Measurements from ENCODE around the gene FOXP1.

Gene FOXP1

DNA sequence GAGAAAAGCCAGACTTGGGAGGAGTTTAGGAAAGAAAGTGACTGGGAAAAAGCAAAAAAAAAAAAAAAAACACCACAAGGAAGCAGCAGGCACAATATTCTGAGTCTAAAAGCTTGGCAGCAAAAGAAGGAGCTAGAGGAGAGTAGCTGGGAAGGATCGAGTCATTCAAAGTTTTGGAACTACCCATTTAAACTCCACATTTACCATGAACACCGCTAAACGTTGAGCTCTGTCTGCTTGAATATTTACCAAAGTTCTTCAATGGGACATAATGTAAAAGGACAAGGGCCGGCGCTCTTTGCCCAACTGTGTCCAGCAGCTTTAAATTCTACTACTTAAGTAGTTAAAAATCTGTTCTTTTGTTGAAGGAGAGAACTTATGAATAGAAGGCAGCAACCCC lies 481.9 kb downstream of the FOXP1 start:
- Histone ChIP-seq H3K36me3 (ENCODE audit: insufficient read depth, low read length) (no peaks in the 10 kb centered on the region), H3K9ac (ENCODE audit: low read depth, low read length) (no peak overlapping the region), H3K4me1 (ENCODE audit: insufficient read depth, low read length) (peaks cover 11% of the 10 kb centered on the region; the same call in 1 of the 2 replicates), H3K9me3 (ENCODE audit: control insufficient read depth, insufficient read depth, low read length) (no peaks in the 10 kb centered on the region)

DNA sequence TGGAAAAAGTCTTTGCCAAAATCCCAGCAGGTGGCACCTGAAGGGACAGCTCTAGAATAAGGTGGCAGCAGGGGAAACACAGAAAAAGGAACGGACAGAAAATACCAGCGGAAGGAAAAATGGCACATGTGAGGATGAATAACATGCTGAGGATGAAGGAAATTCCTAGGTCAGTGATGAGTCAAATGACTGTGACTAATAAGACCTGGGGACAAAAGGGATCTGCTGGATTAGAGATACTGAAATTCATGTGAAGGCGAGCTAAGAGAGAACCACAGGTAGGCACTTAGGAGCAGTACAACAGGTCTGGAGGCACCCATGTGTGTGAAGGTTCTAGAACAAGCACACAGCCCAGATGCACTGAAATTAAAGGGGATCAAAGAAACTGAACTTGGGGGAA lies 482.5 kb downstream of the FOXP1 start:
- Histone ChIP-seq H3K4me1 (ENCODE audit: insufficient read depth, low read length) (peaks cover 11% of the 10 kb centered on the region; the same call in 1 of the 2 replicates), H3K36me3 (ENCODE audit: insufficient read depth, low read length) (no peaks in the 10 kb centered on the region), H3K9ac (ENCODE audit: low read depth, low read length) (no peak overlapping the region)

GRCh38 chr3:71099997-71100719 lies 483.4 kb downstream of the FOXP1 start:
- Histone ChIP-seq H3K9ac (ENCODE audit: low read depth, low read length) (no peak overlapping the region), H3K9me3 (ENCODE audit: control insufficient read depth, insufficient read depth, low read length) (no peaks in the 10 kb centered on the region), H3K36me3 (ENCODE audit: insufficient read depth, low read length) (no peaks in the 10 kb centered on the region), H3K4me1 (ENCODE audit: insufficient read depth, low read length) (peaks cover 11% of the 10 kb centered on the region; the same call in 1 of the 2 replicates)

More for the DNA sequence above, 482.5 kb downstream of the FOXP1 start:
- no peaks in the 10 kb centered on the region for H3K9me3 ChIP-seq (ENCODE audit: control insufficient read depth, insufficient read depth, low read length)

DNA sequence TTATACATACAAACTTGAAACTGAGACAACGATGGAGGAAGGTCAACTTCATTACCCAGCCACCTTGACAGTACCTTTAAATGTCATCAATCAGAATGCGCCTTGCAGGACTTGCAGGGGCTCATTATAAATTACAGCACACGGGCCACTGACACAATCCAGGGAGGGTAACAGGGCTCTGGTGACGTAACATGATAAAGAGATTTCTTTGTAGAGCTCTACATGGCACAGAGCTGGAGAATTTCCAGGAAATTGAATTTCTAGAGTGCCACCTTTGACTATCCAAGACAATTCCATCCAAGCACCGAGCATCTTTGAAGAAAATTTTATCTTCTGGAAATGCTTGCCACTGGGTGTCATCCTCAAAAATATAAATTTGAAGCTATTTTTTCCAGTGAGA lies 486.0 kb downstream of the FOXP1 start:
- H3K4me1 ChIP-seq (ENCODE audit: insufficient read depth, low read length) = peaks cover 11% of the 10 kb centered on the region; the same call in 1 of the 2 replicates
- no peaks in the 10 kb centered on the region for H3K9me3 ChIP-seq (ENCODE audit: control insufficient read depth, insufficient read depth, low read length)
- H3K9ac ChIP-seq (ENCODE audit: low read depth, low read length) = no peak overlapping the region
- no peaks in the 10 kb centered on the region for H3K36me3 ChIP-seq (ENCODE audit: insufficient read depth, low read length)

DNA sequence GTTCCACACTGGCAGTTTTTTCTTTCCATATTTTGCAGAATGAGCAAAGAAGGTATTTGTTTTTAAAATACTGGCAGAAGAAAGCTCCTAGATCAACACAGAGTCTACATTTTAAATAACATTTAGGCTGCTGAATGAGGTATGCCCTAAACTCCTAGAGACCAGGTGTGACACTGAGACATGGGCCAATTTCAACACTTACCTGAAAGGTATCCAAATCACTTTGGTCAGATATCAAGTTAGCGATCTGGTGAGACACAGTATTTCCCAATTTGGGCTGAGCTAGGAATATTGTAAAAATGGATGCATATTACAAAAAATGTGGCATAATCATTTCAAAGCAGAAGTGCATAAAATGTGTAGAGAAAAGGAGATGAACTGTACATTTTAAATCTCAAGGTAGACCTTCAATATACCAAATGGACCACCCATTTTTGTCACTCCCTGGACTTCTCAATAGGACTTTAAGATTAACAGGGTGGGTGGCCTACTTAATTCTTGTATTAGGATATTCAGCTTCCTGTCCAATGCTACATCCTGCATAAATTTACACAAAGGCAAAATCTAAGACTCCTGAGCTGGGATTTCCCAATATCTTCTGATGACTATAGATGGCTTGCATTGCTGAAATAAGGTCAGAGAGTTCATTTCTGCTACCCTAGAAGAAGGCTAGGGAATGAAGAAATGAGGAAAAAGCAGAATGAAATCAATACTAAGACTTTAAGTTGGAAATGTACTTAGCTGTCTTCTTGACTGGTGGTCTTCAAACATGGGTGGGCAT lies 487.8 kb downstream of the FOXP1 start:
- no peak overlapping the region for H3K9ac ChIP-seq (ENCODE audit: low read depth, low read length)
- H3K4me1 ChIP-seq (ENCODE audit: insufficient read depth, low read length) = 0 out of 2 replicates have a peak, but pooled peaks cover 2% of the 10 kb centered on the region
- no peaks in the 10 kb centered on the region for H3K36me3 ChIP-seq (ENCODE audit: insufficient read depth, low read length)
- no peaks in the 10 kb centered on the region for H3K9me3 ChIP-seq (ENCODE audit: control insufficient read depth, insufficient read depth, low read length)

- Histone ChIP-seq H3K36me3 (ENCODE audit: insufficient read depth, low read length) (no peaks in the 10 kb centered on the region; the same call in 1 of the 2 replicates), H3K9me3 (ENCODE audit: control insufficient read depth, insufficient read depth, low read length) (no peaks in the 10 kb centered on the region), H3K4me1 (ENCODE audit: insufficient read depth, low read length) (no peaks in the 10 kb centered on the region), H3K9ac (ENCODE audit: low read depth, low read length) (no peak overlapping the region)
Observed at GRCh38 chr3:71094658-71095209, 488.8 kb downstream of the FOXP1 start.

- peaks cover 6% of the 10 kb centered on the region for H3K4me1 ChIP-seq (ENCODE audit: insufficient read depth, low read length)
- no peaks in the 10 kb centered on the region; the same call in 1 of the 2 replicates for H3K36me3 ChIP-seq (ENCODE audit: insufficient read depth, low read length)
- H3K9me3 ChIP-seq (ENCODE audit: control insufficient read depth, insufficient read depth, low read length) = no peaks in the 10 kb centered on the region
- no peak overlapping the region for H3K9ac ChIP-seq (ENCODE audit: low read depth, low read length)
Observed at GRCh38 chr3:71092665-71093064, 490.9 kb downstream of the FOXP1 start.

DNA sequence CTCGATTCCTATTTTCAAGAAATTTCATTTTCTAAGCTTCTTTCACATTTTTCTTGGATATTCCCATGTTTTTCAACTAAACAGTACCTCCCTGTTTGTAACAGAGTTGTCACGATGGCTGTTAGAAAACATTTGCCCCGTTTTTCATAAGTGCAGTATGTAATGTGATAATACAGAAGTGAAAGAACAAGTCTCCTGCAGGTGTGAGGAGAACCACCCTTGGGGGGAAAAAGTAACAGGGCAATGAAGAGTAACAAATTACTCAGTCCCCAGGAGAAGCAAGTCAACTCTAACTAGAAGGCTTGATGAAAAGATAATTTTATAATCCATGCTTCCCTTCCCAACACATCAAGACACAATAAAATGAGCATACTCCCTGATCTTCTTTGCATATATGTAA lies 493.3 kb downstream of the FOXP1 start:
- Histone ChIP-seq H3K36me3 (ENCODE audit: insufficient read depth, low read length) (no peaks in the 10 kb centered on the region; the same call in none of the 2 replicates), H3K4me1 (ENCODE audit: insufficient read depth, low read length) (peaks cover 15% of the 10 kb centered on the region), H3K9ac (ENCODE audit: low read depth, low read length) (no peak overlapping the region), H3K9me3 (ENCODE audit: control insufficient read depth, insufficient read depth, low read length) (no peaks in the 10 kb centered on the region)

GRCh38 chr3:71089271-71089847 lies 494.2 kb downstream of the FOXP1 start:
- Histone ChIP-seq H3K4me1 (ENCODE audit: insufficient read depth, low read length) (peaks cover 15% of the 10 kb centered on the region), H3K36me3 (ENCODE audit: insufficient read depth, low read length) (no peaks in the 10 kb centered on the region; the same call in none of the 2 replicates), H3K9me3 (ENCODE audit: control insufficient read depth, insufficient read depth, low read length) (no peaks in the 10 kb centered on the region), H3K9ac (ENCODE audit: low read depth, low read length) (no peak overlapping the region)

DNA sequence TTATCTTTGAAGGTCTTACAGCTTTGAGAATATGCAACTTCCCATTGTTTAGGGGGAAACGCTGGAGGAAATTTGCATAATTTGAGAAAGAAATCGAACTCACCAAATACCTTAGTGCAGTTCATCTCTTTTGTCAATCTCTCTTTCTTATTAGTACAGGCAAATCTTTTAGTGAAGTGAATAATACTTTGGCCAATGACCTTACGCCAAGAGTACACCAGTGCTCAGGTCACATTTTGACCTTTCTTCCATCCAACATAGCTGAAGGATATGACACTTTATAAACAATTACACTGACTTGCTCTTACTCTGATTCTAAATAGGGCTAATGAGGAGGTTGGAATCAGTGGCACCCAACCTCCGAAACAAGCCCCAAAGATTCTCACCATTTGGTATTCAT lies 494.8 kb downstream of the FOXP1 start:
- H3K9me3 ChIP-seq (ENCODE audit: control insufficient read depth, insufficient read depth, low read length) = no peaks in the 10 kb centered on the region
- H3K36me3 ChIP-seq (ENCODE audit: insufficient read depth, low read length) = no peaks in the 10 kb centered on the region; the same call in none of the 2 replicates
- peaks cover 15% of the 10 kb centered on the region for H3K4me1 ChIP-seq (ENCODE audit: insufficient read depth, low read length)
- H3K9ac ChIP-seq (ENCODE audit: low read depth, low read length) = no peak overlapping the region

- Histone ChIP-seq H3K36me3 (ENCODE audit: insufficient read depth, low read length) (no peaks in the 10 kb centered on the region; the same call in none of the 2 replicates), H3K4me1 (ENCODE audit: insufficient read depth, low read length) (peaks cover 15% of the 10 kb centered on the region), H3K9ac (ENCODE audit: low read depth, low read length) (no peak overlapping the region)
Observed at GRCh38 chr3:71088019-71088708, 495.4 kb downstream of the FOXP1 start.

GRCh38 chr3:71087143-71088018 lies 496.1 kb downstream of the FOXP1 start:
- H3K9ac ChIP-seq (ENCODE audit: low read depth, low read length) = no peak overlapping the region
- peaks cover 15% of the 10 kb centered on the region for H3K4me1 ChIP-seq (ENCODE audit: insufficient read depth, low read length)
- no peaks in the 10 kb centered on the region; the same call in none of the 2 replicates for H3K36me3 ChIP-seq (ENCODE audit: insufficient read depth, low read length)
- no peaks in the 10 kb centered on the region for H3K9me3 ChIP-seq (ENCODE audit: control insufficient read depth, insufficient read depth, low read length)

More at GRCh38 chr3:71088019-71088708, 495.4 kb downstream of the FOXP1 start:
- no peaks in the 10 kb centered on the region for H3K9me3 ChIP-seq (ENCODE audit: control insufficient read depth, insufficient read depth, low read length)

DNA sequence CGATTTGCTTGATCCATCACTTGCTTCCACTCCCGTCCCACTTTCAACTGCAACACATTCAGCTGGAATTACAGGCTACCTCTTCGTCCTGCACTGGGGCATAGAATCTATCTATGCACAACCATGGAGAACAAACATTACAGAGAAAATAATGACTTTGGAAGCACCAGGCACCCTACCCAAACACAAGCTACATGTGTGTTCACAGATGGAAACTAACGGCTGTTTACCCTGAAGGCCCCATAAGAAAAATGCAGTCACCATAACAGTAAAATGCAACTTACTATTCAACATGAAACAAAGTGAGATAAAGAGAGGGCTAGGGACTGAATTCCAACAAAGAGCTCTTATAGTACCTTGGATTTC lies 496.8 kb downstream of the FOXP1 start:
- Histone ChIP-seq H3K9ac (ENCODE audit: low read depth, low read length) (no peak overlapping the region), H3K4me1 (ENCODE audit: insufficient read depth, low read length) (peaks cover 15% of the 10 kb centered on the region), H3K36me3 (ENCODE audit: insufficient read depth, low read length) (no peaks in the 10 kb centered on the region; the same call in none of the 2 replicates), H3K9me3 (ENCODE audit: control insufficient read depth, insufficient read depth, low read length) (no peaks in the 10 kb centered on the region)
